Measurements from ENCODE around the gene UBE2D1. TPM values are rescaled to one million over a fixed set of nuclear protein-coding genes. Genes with fewer than 3 reads are reported as not detected.

Gene UBE2D1
- total RNA-seq, 2 experiments from 2014 or later: 15.8 to 16.8 TPM

GRCh38 chr10:58335306-58336005, 650 bp downstream of the UBE2D1 start:
- ChIA-PET CTCF (interaction anchor here (0.6 kb wide), 1 partner anchor 67 kb away, joined by 3 read pairs; the partner anchor contains the start of gene CISD1), POLR2A (interaction anchor here (0.5 to 2.1 kb wide), 3 partner anchors 49 to 174 kb away, joined by 3 to 13 read pairs (median 11); partner anchors contain the start of genes CISD1, IPMK and TFAM)

DNA sequence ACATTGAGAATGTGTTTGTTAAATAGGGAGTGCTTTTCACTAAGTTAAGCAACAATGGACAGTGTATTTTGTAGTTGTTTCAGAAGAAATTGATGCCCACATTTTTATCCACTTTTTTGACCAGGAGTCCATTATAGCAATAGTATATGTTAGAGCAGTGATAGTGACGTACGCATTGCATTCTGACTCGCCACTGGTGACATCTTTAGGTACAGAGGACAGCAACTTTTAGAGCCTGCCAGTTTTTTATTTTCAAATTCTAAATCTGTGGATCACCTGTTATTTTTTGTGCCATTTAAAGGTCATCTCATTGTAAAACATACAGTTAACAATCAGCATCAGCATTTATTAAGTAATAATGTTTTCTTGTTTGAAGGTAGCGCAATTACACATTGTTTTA, 1.4 kb downstream of the UBE2D1 start:
- POLR2A ChIA-PET: interaction anchor here (2.1 kb wide), 1 partner anchor 68 kb away, joined by 11 read pairs; the partner anchor contains the start of genes CISD1 and IPMK
- CTCF ChIA-PET: interaction anchor here (0.8 kb wide), 1 partner anchor 48 kb away, joined by 3 read pairs; no protein-coding TSS in a partner anchor

DNA sequence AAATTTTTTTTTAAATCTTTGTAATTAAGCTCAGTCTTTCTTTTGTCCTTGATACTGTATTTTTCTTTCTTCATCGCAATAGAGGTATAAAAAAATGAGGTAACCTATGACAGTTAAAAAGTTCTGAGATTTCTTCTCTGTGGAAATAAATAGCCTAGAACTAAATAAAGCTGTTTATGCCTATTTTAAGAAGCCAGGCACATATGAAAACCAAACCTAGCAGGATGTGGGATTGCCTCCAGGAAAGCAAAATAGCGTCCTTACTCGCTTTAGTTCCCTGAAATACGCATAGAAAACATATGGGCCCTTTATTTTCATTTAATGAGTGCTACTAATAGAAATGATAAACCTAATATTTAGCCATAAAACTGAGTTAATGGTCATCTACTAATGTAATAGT, 6.6 kb downstream of the UBE2D1 start:
- CTCF ChIA-PET: no interaction called here
- POLR2A ChIA-PET: no interaction called here

- ChIA-PET CTCF (no interaction called here), POLR2A (no interaction called here)
Measured at GRCh38 chr10:58341947-58342346, 7.1 kb downstream of the UBE2D1 start.

- CTCF ChIA-PET: no interaction called here
Measured at GRCh38 chr10:58347967-58348366, 13.2 kb downstream of the UBE2D1 start.

DNA sequence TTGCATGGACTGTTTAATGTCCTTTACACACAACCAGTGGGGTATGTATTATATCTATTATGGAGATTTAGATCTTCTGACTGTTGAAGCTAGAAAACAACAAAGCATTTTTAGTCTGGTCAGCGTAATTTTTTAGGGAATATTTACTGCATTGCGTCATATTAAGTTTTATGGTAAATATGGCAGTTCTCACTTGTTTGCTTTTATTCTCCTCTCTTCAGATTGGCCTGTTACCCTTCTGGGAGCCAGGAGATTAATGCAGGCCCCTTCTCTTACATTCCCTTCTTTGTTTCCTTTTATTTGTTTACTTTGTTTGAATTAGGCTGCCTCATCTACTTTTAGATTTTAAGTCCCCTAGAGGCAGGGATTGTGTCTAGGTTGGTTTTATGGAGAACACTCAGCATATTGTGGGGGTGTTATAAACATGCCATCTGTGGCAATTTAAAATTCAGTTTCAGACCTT, 13.8 kb downstream of the UBE2D1 start:
- CTCF ChIA-PET: no interaction called here
- POLR2A ChIA-PET: no interaction called here

More at GRCh38 chr10:58347967-58348366, 13.2 kb downstream of the UBE2D1 start:
- POLR2A ChIA-PET: no interaction called here

- ChIA-PET POLR2A (no interaction called here), CTCF (no interaction called here)
Measured at GRCh38 chr10:58350023-58350422, 15.2 kb downstream of the UBE2D1 start.

DNA sequence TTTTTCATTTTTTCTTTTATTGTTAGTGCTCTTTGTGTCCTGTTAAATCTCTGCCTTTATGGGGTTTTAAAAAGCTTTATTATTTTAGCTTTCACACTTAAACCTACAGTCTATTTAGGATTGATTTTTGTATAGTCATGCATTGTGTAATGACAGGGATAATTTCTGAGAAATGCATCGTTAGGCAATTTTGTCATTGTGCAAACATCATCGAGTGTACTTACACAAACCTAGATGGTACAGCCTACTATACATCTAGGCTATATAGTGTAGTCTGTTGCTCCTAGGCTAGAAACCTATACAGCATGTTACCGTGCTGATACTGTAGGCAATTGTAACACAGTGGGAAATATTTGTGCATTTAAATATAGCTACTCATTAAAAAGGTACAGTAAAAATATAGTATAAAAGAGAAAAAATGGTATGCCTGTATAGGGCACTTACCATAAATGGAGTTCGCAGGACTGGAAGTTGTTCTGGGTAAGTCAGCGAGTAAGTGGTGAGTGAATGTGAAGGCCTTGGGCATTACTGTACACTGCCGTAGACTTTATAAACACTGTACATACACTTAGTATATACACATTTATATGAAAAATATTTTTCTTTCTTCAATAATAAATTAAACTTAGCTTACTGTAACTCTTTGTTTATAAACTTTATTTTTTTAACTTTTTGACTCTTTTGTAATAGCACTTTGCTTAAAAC, 16.0 kb downstream of the UBE2D1 start:
- ChIA-PET POLR2A (no interaction called here), CTCF (no interaction called here)

- CTCF ChIA-PET: no interaction called here
- POLR2A ChIA-PET: no interaction called here
Measured at GRCh38 chr10:58351616-58352578, 17.1 kb downstream of the UBE2D1 start.

GRCh38 chr10:58352956-58353610, 18.3 kb downstream of the UBE2D1 start:
- CTCF ChIA-PET: no interaction called here

GRCh38 chr10:58356756-58357155, 21.9 kb downstream of the UBE2D1 start:
- ChIA-PET POLR2A (no interaction called here), CTCF (no interaction called here)

More at GRCh38 chr10:58352956-58353610, 18.3 kb downstream of the UBE2D1 start:
- POLR2A ChIA-PET: no interaction called here

DNA sequence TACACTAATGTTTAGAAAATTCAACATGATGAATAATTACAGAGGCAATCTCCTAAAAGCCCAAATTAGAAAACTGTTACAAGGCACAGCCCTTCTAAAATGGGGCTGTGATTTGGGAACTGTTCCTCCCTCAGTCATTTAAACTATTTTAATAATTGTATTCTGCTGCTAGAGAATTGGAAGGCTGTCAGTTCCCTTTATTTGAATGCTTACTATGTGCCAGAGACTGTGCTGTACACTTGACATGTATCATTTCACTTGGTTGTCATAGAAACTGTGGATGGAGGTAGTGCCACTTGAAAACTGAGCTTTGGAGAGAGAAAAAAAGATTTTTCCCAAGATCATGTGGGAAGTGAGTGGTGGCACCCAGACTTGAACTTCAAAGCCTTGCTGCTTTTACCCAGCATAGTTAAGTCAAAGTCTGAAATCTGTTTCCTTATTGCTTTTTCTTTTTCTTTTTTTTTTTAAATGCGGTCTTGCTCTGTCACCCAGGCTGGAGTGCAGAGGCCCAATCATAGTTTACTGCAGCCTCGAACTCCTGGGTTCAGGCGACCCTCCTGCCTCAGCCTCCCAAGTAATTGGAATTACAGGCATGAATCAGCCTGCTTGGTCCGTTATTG, 23.6 kb downstream of the UBE2D1 start:
- ChIA-PET POLR2A (no interaction called here), CTCF (no interaction called here)

DNA sequence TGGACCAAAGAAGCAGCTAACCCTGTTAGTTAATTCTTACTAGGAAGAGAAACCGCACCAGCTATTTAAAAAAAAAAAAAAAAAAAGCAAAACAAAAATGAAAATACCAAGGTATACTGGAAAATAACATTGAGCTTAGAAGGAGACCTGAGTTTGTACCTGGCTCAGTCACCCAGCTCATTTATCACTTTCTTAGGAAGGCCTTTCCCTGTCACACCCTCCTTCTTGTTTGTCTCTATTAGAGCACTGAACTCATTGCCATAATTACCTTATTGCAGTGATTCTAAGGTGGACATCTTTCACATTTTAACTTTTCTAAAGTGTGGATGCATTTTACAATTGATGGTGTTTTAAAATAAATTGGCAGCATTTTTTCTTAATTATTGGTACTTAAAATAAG, 24.1 kb downstream of the UBE2D1 start:
- ChIA-PET POLR2A (no interaction called here), CTCF (no interaction called here)

GRCh38 chr10:58359541-58359940, 24.7 kb downstream of the UBE2D1 start:
- CTCF ChIA-PET: no interaction called here
- POLR2A ChIA-PET: no interaction called here

GRCh38 chr10:58360412-58361004, 25.7 kb downstream of the UBE2D1 start:
- POLR2A ChIA-PET: no interaction called here
- CTCF ChIA-PET: interaction anchor here (0.6 kb wide), 1 partner anchor 1655 kb away, joined by 3 read pairs; no protein-coding TSS in a partner anchor

DNA sequence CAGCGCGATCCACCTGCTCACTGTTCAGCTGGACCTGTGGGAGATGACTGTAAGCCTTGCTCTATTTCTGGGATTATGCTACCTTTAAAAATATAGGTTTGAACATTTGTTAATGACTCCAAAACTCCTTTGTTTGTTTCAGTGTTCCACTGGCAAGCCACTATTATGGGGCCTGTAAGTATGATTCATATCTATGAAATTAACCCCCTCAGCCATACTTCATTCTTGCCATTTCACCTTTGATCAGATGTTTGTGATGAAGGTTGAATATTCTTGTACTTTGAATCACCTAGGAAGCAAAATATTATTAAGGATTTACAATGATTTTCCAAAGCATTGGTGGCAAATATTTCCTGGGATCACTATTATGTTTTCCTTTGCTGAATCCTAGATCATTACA, 26.5 kb downstream of the UBE2D1 start:
- POLR2A ChIA-PET: no interaction called here
- CTCF ChIA-PET: no interaction called here

DNA sequence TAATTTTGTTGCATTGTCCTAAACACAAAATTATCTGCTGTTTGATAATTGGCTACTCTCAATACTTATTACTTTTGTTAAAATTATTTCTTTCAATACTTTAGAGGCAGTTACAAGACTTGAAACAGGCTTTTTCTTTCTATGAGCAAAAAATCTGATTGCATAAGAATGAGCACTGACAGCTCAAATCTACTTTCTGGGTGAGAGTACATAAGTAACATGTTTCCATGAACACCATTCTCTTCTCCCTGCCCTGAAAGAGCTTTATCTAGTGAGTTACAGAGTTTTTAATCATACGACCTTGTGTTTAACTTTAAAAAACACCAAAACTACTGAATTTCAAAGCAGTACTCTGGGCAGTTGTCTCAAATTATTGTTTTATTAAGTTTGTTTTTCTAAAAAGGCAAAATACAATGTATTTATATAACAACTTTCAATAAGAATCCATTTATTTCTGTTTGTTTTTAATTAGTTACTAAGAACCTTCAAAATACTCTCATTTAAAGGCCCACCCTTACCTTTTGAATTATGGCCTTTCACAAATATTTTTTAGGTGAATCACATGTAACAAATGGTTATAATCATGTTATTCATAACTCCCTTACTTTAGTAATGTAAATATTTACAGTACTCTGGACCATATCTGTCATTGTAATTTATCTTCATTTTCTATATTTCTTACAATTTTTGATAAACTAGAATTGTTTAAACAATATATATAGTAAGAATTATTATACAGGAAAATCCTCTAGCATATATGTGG, 27.4 kb downstream of the UBE2D1 start:
- ChIA-PET POLR2A (no interaction called here), CTCF (no interaction called here)

DNA sequence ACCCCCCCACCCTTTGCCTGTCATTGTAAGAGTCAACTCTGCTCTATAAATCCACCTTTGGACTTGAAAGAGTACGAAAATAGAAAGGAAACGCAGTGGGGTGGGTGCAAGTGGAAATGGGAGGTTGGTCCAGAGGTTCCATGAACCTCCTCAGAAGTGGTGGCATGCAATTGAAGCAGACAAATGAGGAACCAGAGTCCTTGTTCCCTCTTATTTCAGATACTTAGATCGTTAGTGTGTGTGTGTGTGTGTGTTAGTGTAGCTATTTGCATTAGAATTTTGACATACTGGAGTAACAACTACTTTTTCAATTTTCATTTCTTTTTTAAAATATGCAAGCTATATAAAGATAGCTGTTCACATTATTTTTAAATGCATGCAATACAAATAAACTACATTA, 32.3 kb downstream of the UBE2D1 start:
- POLR2A ChIA-PET: no interaction called here
- CTCF ChIA-PET: no interaction called here
